Osteocyte (in vitro differentiated cells): ENCODE data around the gene TNF. TPM values are rescaled to one million over a fixed set of nuclear protein-coding genes. Genes with fewer than 3 reads are reported as not detected.

Source experiments
- DNase-seq: peaks from one replicate; pipeline ENCODE4 v3.0.0; 2021; ENCODE audit warnings: mixed read lengths; ENCODE audit not compliant: unreplicated experiment; ENCODE audit errors: extremely low spot score
- H3K27ac Mint-ChIP-seq: one replicate; pipeline ENCODE4 v1.8.0; 2021; ENCODE audit warnings: mild to moderate bottlenecking, mixed read lengths; ENCODE audit not compliant: unreplicated experiment
- H3K27me3 Mint-ChIP-seq: one replicate; pipeline ENCODE4 v1.8.0; 2021; ENCODE audit warnings: mixed read lengths; ENCODE audit not compliant: unreplicated experiment
- H3K36me3 Mint-ChIP-seq: one replicate; pipeline ENCODE4 v1.8.0; 2021; ENCODE audit warnings: mixed read lengths; ENCODE audit not compliant: unreplicated experiment
- H3K4me1 Mint-ChIP-seq: one replicate; pipeline ENCODE4 v1.8.0; 2021; ENCODE audit warnings: mixed read lengths; ENCODE audit not compliant: unreplicated experiment
- H3K4me3 Mint-ChIP-seq: one replicate; pipeline ENCODE4 v1.8.0; 2021; ENCODE audit warnings: mild to moderate bottlenecking, moderate library complexity, mixed read lengths; ENCODE audit not compliant: unreplicated experiment
- H3K9me3 Mint-ChIP-seq: one replicate; pipeline ENCODE4 v1.8.0; 2021; ENCODE audit warnings: mixed read lengths; ENCODE audit not compliant: unreplicated experiment
- total RNA-seq: library from RNA; stranded (reverse); gene quantifications from 2 replicates; pipeline ENCODE4 v1.2.1, GENCODE V29; 2021
- TF ChIP-seq, protein P1 (sequence below): fragments of 200-600 bp; sonication (generic); IDR thresholded peaks from 2 replicates; pipeline ENCODE4 v1.5.0; 2021; ENCODE audit warnings: antibody characterized with exemption, mild to moderate bottlenecking, moderate library complexity

TNF gene
- total RNA-seq, 1 donor from 2014 or later: not detected

DNA sequence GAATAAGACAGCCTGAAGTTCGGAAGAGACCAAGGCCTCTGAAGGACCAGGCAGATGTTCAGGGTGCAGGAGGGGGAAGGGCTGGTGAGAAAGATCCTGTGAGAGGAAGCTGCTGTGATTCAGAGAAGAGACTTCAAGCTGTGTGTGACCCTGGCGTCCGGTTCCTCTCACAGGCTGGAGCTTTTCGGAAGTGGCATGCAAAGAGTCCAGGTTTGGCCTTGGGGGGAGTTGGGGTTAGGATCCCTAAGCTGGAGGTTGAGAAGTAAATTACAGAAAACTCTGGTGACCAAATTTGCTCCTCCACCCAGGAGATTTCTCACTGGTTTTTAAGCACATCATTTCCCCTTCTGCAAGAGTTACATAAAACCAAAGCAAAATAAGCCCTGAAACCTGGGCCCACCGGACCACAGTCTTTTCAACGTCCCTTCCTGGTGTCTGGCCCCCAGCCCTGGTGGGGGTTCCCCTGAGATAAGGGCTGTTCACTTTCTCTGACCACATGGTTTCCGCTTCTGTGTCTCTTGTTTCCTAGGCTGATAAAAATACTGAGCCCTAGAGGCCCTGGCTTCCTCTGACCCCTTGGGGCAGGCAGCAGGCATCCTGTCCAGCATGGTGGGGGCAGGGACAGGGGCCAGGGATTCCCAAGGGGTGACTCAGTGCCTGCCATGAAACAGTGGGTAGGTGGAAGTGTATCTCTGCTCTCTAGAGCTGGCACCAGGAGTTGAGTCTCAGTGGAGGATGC, 15.2 kb upstream of the TNF start:
- H3K36me3 Mint-ChIP-seq: peaks cover 30% of the 10 kb centered on the region
- no peak for DNase-seq
- no peaks in the 10 kb centered on the region for H3K9me3 Mint-ChIP-seq
- no peaks in the 10 kb centered on the region for H3K27me3 Mint-ChIP-seq
- TF ChIP-seq, protein P1, sequence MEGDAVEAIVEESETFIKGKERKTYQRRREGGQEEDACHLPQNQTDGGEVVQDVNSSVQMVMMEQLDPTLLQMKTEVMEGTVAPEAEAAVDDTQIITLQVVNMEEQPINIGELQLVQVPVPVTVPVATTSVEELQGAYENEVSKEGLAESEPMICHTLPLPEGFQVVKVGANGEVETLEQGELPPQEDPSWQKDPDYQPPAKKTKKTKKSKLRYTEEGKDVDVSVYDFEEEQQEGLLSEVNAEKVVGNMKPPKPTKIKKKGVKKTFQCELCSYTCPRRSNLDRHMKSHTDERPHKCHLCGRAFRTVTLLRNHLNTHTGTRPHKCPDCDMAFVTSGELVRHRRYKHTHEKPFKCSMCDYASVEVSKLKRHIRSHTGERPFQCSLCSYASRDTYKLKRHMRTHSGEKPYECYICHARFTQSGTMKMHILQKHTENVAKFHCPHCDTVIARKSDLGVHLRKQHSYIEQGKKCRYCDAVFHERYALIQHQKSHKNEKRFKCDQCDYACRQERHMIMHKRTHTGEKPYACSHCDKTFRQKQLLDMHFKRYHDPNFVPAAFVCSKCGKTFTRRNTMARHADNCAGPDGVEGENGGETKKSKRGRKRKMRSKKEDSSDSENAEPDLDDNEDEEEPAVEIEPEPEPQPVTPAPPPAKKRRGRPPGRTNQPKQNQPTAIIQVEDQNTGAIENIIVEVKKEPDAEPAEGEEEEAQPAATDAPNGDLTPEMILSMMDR: no peak
- H3K4me3 Mint-ChIP-seq: no peak overlapping the region
- H3K4me1 Mint-ChIP-seq: peaks cover 25% of the 10 kb centered on the region
- peak overlapping the region; percentile 72 for H3K27ac Mint-ChIP-seq

DNA sequence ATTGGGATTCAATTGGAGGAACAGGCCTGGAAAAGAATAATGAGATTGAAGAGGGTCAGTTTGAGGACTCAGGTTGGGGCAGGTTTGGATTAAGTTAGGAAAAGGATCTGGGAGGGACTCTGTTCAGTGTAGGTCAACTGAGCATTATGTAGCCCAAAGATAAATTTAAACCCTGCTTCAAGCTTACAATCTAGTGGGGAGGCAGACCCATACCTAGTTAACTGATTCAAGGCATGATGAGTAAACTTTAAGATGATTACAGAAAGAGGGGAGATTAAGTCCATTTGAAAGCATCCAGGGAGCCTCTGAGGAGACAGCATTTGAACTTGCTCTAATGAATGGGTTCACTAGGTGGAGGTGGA, 14.7 kb upstream of the TNF start:
- H3K4me3 Mint-ChIP-seq: no peak overlapping the region
- H3K27me3 Mint-ChIP-seq: no peaks in the 10 kb centered on the region
- H3K9me3 Mint-ChIP-seq: no peaks in the 10 kb centered on the region
- H3K36me3 Mint-ChIP-seq: peaks cover 30% of the 10 kb centered on the region
- DNase-seq: no peak
- TF ChIP-seq, protein P1: no peak
- H3K4me1 Mint-ChIP-seq: peaks cover 25% of the 10 kb centered on the region
- H3K27ac Mint-ChIP-seq: peak overlapping the region; percentile 48

DNA sequence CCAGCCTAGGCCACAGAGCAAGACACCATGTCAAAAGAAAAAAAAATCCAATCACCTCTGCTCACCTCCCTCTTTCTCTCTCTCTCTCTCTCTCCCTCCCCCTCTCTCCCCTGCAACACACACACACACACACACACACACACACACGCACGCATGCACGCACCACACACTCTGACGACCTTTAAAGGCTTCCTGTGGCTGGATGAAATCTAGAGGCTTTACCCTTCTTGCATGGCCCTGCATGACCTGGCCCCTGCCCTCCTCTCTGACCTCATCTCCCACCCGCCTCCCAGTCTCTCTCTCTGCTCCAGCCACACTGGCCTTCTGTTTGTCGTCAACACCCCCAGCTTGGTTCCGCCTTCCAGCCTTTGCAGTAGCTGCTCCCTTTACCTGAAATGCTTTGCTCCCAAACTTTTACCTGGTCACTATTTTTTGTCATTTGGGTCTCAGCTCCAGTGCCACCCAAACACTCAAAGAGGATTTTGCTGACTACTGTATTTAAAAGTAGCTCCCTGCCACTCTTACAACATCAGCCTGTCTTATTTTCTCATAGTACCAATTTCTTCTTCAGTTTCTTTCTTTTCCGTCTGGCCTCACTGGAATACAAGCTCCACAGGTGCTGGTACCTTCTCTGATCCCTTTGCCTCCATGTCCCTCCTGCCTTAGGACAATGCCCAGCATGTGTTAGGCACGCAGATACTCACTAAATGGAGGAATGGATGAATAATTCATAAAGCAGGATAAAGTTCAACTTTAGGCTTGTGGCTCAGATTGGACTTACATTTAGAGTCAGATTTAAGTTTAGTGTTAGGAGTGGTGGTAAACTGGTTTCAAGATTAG, 7.6 kb upstream of the TNF start:
- H3K27ac Mint-ChIP-seq: no peak overlapping the region
- no peak overlapping the region for H3K4me3 Mint-ChIP-seq
- no peaks in the 10 kb centered on the region for H3K36me3 Mint-ChIP-seq
- DNase-seq: no peak
- H3K9me3 Mint-ChIP-seq: no peaks in the 10 kb centered on the region
- H3K4me1 Mint-ChIP-seq: peaks cover 2% of the 10 kb centered on the region
- TF ChIP-seq, protein P1: no peak
- H3K27me3 Mint-ChIP-seq: peaks cover 6% of the 10 kb centered on the region

DNA sequence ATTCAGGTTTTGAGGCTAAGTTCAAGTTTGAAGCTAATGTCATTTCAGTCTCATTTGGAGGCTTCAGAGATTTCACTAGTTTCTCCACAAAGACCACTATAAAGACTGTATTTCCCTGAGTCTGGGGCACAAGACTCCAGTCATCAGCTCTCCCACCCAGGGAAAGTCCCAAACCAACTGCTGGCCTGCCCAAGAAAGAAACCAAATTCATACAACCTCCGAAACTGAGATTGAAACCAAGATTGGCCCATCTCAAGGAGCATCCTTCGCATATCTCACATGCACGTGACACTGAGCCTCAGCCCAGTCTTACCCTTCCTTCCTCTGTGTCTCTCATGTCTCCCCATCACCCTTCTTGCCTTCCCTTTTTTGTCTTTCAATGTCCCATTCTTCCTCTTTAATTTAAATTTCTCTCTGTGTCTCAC, 6.8 kb upstream of the TNF start:
- H3K27ac Mint-ChIP-seq: no peak overlapping the region
- no peaks in the 10 kb centered on the region for H3K4me1 Mint-ChIP-seq
- H3K36me3 Mint-ChIP-seq: no peaks in the 10 kb centered on the region
- TF ChIP-seq, protein P1: no peak
- no peak overlapping the region for H3K4me3 Mint-ChIP-seq
- no peak for DNase-seq
- no peaks in the 10 kb centered on the region for H3K9me3 Mint-ChIP-seq
- peaks cover 6% of the 10 kb centered on the region for H3K27me3 Mint-ChIP-seq

DNA sequence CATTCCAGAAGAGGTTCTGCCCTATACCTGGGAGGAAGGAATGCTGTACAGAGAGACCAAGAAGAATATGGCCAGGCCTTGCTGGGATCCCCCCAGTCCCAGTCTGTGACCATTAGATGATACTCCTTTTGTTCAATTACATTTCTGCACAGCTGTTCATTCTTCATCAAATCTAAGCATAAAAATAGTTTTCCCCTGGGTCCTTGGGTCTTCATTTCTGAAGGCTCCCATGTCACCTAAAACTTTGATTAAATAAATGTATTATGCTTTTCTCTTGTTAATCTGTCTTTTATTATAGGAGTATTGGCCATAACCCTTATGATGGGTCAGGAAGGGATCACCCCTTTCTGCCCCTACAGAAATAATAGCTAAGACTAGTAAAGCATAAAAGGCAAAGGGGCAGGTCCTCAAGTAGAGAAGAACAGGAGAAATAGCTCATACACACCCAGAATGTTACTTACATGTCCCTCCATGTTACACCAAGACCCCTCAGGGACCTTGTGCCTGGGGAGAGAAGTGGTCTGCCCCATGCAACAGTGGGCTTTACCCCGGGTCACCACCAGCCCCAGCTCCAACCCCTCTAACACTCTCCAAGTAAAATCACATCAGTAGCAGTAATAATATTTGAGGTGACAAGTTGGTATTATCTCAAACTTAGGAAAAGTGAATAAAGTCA, 5.4 kb upstream of the TNF start:
- Mint-ChIP-seq H3K27me3 (peaks cover 6% of the 10 kb centered on the region), H3K9me3 (no peaks in the 10 kb centered on the region), H3K27ac (no peak overlapping the region), H3K4me3 (no peak overlapping the region), H3K4me1 (no peaks in the 10 kb centered on the region), H3K36me3 (no peaks in the 10 kb centered on the region)
- no peak for DNase-seq
- TF ChIP-seq, protein P1: no peak
